HCT116 (cell line): Measurements from ENCODE around the gene FOXO3B.
"Not testable (repeated sequence)": the region's sequence is repeated elsewhere in the genome, so short reads cannot be mapped to it uniquely, and the experiment has no call there.

Experiments
- CTCF ChIP-seq, 3 experiments: fragments of 200-600 bp in 1 of 3; sonication (generic) in 1 of 3; IDR thresholded peaks in 2 of 3; conservative IDR thresholded peaks in 1 of 3; 2 replicates each; pipeline ENCODE4 v1.5.1; 2012 to 2017; ENCODE audit warnings: low read depth in 2 of 3, low read length in 2 of 3, antibody characterized with exemption in 1 of 3, borderline replicate concordance in 1 of 3, control low read depth in 1 of 3, mild to moderate bottlenecking in 1 of 3, mixed read lengths in 1 of 3, mixed run types in 1 of 3, moderate library complexity in 1 of 3; ENCODE audit not compliant: insufficient read depth in 1 of 3
- EGR1 ChIP-seq: IDR thresholded peaks from 2 replicates; pipeline ENCODE4 v1.6.1; 2012; ENCODE audit warnings: low read depth
- EZH2phosphoT487 ChIP-seq: fragments of 200-600 bp; IDR thresholded peaks from 2 replicates; pipeline ENCODE4 v1.6.1; 2018; ENCODE audit warnings: antibody characterized with exemption, borderline replicate concordance
- POLR2A ChIP-seq: IDR thresholded peaks from 2 replicates; pipeline ENCODE4 v1.7.0; 2011; ENCODE audit warnings: borderline replicate concordance; ENCODE audit not compliant: insufficient read depth, insufficient read length; ENCODE audit errors: extremely low read depth
- POLR2AphosphoS5 ChIP-seq: IDR thresholded peaks from 2 replicates; pipeline ENCODE4 v1.6.1; 2011; ENCODE audit warnings: mild to moderate bottlenecking, low read depth, low read length, moderate library complexity
- ZBTB33 ChIP-seq: IDR thresholded peaks from 2 replicates; pipeline ENCODE4 v1.6.1; 2011; ENCODE audit warnings: mild to moderate bottlenecking, low read length, moderate library complexity; ENCODE audit not compliant: insufficient replicate concordance; ENCODE audit errors: extremely low read depth
- ZNF274 ChIP-seq: fragments of 200-500 bp; sonication (Bioruptor generic); IDR thresholded peaks from 2 replicates; pipeline ENCODE4 v1.6.1; 2014; ENCODE audit warnings: mild to moderate bottlenecking, low read depth, low read length, inconsistent platforms

- TF ChIP-seq ZNF274; CTCF (IDR thresholded peaks at IDR 0.05 in 2 of 3, conservative IDR thresholded peaks at IDR 0.05 in 1 of 3; ENCODE audit: borderline replicate concordance in 1 of 3, insufficient read depth in 1 of 3, low read depth in 2 of 3, low read length in 2 of 3); POLR2A; ZBTB33; POLR2AphosphoS5; EZH2phosphoT487; EGR1: not testable (repeated sequence)
Measured at GRCh38 chr17:18667535-18667934, 14.6 kb downstream of the FOXO3B start.
